ENCODE measurements around the gene OSBPL6.

- no peak for TF ChIP-seq CTCF (IDR thresholded peaks at IDR 0.05)
- TF ChIP-seq POLR2A (IDR thresholded peaks at IDR 0.05): no peak
These were observed 90.4 kb downstream of the OSBPL6 start for GRCh38 chr2:178284613-178285286.

Measured in lower leg skin (tissue), 3 donors.